Measurements from ENCODE around the gene DNAJB14. TPM values are rescaled to one million over a fixed set of nuclear protein-coding genes. Genes with fewer than 3 reads are reported as not detected.

DNAJB14 gene
- total and polyA plus RNA-seq, 2 of the 13 experiments (the other 11 are each of a cell fraction or from before 2014, with no cell fraction given), result 9.1 to 38.1 TPM

- H3K27ac ChIP-seq (ENCODE audit: extremely low read length, insufficient read depth, low read length), result no peak overlapping the region
- ATAC-seq (no peak), FAIRE-seq (no peak), DNase-seq (ENCODE audit: low spot score) (no peak)
- no peaks in the 10 kb centered on the region for H3K4me1 ChIP-seq (ENCODE audit: insufficient read depth, low read length)
- H4K20me1 ChIP-seq (ENCODE audit: insufficient read depth, low read length), result no peaks in the 10 kb centered on the region; the same call in 1 of the 2 replicates
- peaks cover 46% of the 10 kb centered on the region for H3K79me2 ChIP-seq (ENCODE audit: insufficient read depth, low read length)
- H3K4me3 ChIP-seq (replicated peaks in 1 of 3; ENCODE audit: insufficient read depth in 1 of 3, low read depth in 2 of 3, low read length in 3 of 3), result no peak overlapping the region
- in situ Hi-C loops (cut with HindIII; ENCODE audit: extremely low pct_ligation_motif_present, low pct_unique_long_range_greater_than_20kb) (no loop called here), intact Hi-C loops (cut with micrococcal nuclease; ENCODE audit: unreplicated experiment) (no loop called here)
- H3K9ac ChIP-seq (ENCODE audit: insufficient read depth, low read depth, low read length), result no peak overlapping the region
- TF ChIP-seq ZBTB3 (CRISPR knock-in tag; IDR thresholded peaks at IDR 0.05; ENCODE audit: borderline replicate concordance, low read depth) (no peak), HDAC6 (IDR thresholded peaks at IDR 0.05; ENCODE audit: low read depth, low read length) (no peak), NR3C1 (CRISPR knock-in tag; IDR thresholded peaks at IDR 0.05) (no peak), ZBTB34 (CRISPR knock-in tag; IDR thresholded peaks at IDR 0.05) (no peak), SRF (IDR thresholded peaks at IDR 0.05; ENCODE audit: low read depth, low read length) (no peak), E2F5 (CRISPR knock-in tag; conservative IDR thresholded peaks at IDR 0.05) (no peak), ZNF672 (CRISPR knock-in tag; IDR thresholded peaks at IDR 0.05) (no peak), ZNF282 (IDR thresholded peaks at IDR 0.05; ENCODE audit: partially characterized antibody) (no peak), ZNF703 (CRISPR knock-in tag; IDR thresholded peaks at IDR 0.05; ENCODE audit: borderline replicate concordance) (no peak), SKI (IDR thresholded peaks at IDR 0.05; ENCODE audit: partially characterized antibody) (no peak), ZNF264 (CRISPR knock-in tag; IDR thresholded peaks at IDR 0.05) (no peak), ZNF773 (CRISPR knock-in tag; IDR thresholded peaks at IDR 0.05; ENCODE audit: borderline replicate concordance) (no peak), NONO (IDR thresholded peaks at IDR 0.05) (no peak), NONO (CRISPR knock-in tag; conservative IDR thresholded peaks at IDR 0.05) (no peak), SP5 (CRISPR knock-in tag; IDR thresholded peaks at IDR 0.05; ENCODE audit: borderline replicate concordance, low read depth) (no peak), ZNF224 (CRISPR knock-in tag; IDR thresholded peaks at IDR 0.05) (no peak), ZKSCAN8 (CRISPR knock-in tag; IDR thresholded peaks at IDR 0.05; ENCODE audit: borderline replicate concordance) (no peak), SNRNP70 (IDR thresholded peaks at IDR 0.05; ENCODE audit: low read depth, low read length) (no peak), NFATC3 (CRISPR knock-in tag; IDR thresholded peaks at IDR 0.05) (no peak)
- H2AFZ ChIP-seq (ENCODE audit: low read length), result no peak overlapping the region
- CTCF ChIA-PET (ENCODE audit: low intra/inter-chr PET ratio, low total read pairs), result no interaction called here
- H3K4me2 ChIP-seq (ENCODE audit: low read depth, low read length), result no peak overlapping the region
- no TSS peak for BruUV-seq (replicated peaks)
- no peaks in the 10 kb centered on the region for H3K27me3 ChIP-seq (ENCODE audit: control insufficient read depth in 1 of 2, insufficient read depth in 2 of 2, low read length in 2 of 2)
- peaks cover 18% of the 10 kb centered on the region for H3K9me3 ChIP-seq (ENCODE audit: low read length)
- peaks cover 1 to 5% of the 10 kb centered on the region in 2 experiments; a peak in 2 of 5 replicates for H3K36me3 ChIP-seq (replicated peaks in 1 of 2; ENCODE audit: control insufficient read depth in 1 of 2, insufficient read depth in 2 of 2, low read length in 2 of 2)
- POLR2A ChIA-PET, result no interaction called here
These were observed 11.5 kb downstream of the DNAJB14 start for GRCh38 chr4:99934891-99935290.

Data from HepG2 (cell line).